D341Med (cell line): ENCODE results near the gene NADK.
"Not testable (repeated sequence)": the region's sequence is repeated elsewhere in the genome, so short reads cannot be mapped to it uniquely, and the experiment has no call there.

Source experiments
- DNase-seq: peaks from one replicate; pipeline ENCODE4 v3.0.0; 2012; ENCODE audit warnings: low spot score

Gene NADK

GRCh38 chr1:1746566-1746909 lies 31.7 kb downstream of the NADK start:
- DNase-seq = not testable (repeated sequence)

DNA sequence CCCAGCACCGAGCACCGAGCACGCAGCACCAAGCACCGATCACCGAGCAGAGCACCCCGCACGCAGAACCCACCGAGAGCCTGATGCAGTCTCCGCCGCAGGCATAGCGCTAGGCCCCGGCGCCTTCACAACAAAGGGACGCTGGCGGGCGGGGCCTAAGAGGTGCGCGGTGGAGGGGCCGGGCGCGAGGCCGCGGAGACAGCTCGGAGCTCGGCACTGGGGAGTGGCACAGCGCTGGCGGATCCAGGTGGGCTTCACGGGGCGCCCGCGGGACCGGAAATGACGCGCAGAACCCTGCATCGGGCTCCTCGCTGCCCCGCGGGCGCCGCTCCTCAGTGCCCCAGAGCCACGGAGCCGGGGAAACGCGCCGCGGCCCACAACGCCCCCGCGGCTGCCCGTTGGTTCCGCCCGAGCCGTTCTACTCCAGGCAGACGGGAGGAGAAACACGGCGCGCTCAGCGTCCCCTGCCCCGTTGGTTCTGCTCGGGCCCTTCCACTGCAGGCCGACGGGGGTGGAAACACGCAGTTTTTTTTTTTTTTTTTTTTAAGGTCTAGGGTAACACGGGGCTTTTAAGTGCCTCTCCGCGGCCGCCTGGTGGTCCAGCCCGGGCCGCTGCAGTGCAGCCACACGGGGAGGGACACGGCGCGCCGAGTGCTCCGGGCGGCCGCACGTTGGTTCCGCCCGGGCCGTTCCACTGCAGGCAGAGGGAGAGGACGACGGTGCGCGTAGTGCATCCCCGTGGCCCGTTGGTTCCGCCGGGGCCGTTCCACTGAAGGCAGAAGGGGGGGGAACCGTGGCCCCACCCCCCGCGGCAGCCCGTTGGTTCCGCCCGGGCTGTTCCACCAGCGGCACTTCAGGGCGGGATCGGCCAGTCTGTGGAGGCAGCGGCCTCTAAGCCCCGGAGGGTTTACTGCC lies 32.4 kb downstream of the NADK start:
- not testable (repeated sequence) for DNase-seq

GRCh38 chr1:1742529-1742928 lies 35.7 kb downstream of the NADK start:
- DNase-seq = not testable (repeated sequence)

DNA sequence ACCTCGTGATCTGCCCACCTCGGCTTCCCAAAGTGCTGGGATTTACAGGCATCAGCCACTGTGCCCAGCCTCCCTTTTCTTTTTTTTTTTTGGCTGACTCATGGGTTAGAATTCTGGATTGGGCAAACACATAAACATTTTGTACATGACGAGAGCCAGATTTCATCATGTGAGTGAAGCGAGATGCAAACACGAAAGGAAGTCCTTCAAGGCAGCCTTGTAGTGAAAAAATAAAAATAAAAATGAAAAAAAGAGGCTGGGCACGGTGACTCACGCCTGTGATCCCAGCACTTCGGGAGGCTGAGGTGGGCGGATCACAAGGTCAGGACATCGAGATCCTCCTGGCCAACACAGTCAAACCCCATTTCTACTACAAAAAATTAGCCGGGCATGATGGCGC lies 37.3 kb downstream of the NADK start:
- DNase-seq = not testable (repeated sequence)

- DNase-seq = not testable (repeated sequence)
These were observed 39.4 kb downstream of the NADK start for GRCh38 chr1:1738799-1739337.

- DNase-seq = not testable (repeated sequence)
These were observed 40.3 kb downstream of the NADK start for GRCh38 chr1:1737675-1738590.

- no peak for DNase-seq
These were observed 45.9 kb downstream of the NADK start for GRCh38 chr1:1732381-1732780.

DNA sequence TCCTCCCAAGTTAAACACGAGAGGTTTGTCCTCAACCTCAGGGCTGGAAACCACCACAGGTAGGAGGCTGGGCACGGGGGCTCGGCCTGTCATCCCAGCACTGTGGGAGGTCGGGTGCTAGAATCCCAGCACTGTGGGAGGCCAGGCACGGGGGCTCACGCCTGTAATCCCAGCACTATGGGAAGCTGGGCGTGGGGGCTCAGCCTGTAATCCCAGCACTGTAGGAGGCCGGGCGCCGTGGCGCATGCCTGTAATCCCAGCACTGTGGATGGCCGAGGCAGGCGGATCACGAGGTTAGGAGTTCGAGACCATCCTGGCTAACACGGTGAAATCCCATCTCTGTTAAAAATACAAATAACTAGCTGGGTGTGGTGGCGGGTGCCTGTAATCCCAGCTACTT lies 47.4 kb downstream of the NADK start:
- no peak for DNase-seq

DNA sequence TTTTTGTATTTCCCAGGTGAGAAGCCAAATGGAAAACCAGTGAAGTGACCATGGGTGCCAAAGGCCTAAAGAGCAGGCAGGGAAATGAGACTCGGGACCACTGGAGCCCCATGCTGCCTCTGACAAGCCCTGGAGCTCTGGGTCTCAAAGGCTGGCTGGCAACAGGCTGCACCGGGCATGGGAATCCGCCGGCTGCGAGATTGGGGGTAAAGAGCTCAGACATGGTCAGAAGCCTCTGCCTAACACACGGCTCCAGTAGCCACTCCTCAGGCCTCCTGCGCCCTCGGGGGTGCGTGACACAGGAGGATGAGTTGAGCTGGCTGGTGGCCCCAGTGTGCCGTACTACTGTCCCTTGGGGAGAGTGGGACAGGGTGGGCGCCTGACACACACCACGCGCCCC lies 48.0 kb downstream of the NADK start:
- DNase-seq = not testable (repeated sequence)

DNA sequence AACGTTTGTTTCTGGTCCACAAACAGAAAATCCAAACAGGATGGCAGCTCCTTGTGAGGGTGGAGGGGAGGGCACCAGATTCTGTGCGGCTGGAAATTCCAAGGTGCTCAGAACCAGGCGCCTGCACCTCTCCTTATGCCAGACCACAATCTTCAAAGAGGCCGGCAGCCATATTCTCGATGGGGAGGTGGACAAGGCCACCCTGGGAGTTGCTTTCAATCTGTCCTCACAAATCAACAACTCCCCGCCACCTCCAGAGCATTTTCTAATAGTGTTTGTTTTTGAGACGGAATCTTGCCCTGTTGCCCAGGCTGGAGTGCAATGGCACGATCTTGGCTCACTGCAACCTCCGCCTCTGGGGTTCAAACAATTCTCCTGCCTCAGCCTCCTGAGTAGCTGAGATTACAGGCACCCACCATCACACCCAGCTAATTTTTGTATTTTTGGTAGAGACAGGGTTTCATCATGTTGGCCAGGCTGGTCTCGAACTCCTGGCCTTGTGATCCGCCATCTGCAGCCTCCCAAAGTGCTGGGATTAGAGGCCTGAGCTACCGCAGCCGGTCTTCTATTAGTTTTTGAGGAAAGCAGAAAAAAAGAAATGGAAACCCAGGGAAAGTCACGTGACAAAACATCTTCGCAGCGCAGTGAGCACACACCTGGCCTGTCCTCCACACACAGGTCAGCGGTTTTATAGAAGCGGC lies 49.0 kb downstream of the NADK start:
- not testable (repeated sequence) for DNase-seq

DNA sequence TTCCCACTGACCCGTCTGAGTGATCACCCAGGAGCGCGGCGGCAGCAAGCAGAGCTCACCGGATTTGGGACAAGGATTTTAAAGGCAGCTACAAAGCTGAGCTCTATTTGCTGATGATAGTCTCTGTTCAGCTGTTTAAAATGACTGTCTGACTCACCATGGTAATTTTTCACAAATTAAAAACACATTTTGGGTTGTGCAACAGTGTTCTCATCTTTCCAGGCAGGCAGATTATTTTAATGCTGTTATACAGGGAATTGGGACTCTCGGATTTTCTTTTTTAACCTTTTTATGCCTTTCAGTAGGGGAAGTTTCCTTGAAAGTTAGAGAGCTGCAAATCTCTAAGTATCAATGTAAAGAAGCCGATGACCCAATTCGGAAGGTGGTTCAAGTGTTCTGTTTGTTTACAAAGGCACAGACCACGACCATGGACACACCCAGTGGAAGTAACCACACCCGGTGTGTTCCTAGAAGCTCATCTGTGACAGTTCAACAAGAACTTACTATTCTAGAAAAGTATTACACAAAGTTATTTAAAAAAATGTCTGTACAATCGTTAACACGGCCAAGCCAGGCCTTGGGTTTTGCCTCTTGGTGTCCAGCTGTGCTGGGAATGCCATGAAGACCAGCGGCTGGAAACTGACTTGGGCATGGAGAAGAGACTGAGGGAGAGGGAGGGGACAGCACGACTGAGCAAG lies 49.8 kb downstream of the NADK start:
- not testable (repeated sequence) for DNase-seq

GRCh38 chr1:1727131-1727651 lies 51.1 kb downstream of the NADK start:
- DNase-seq = not testable (repeated sequence)

- not testable (repeated sequence) for DNase-seq
These were observed 52.2 kb downstream of the NADK start for GRCh38 chr1:1726088-1726487.

DNA sequence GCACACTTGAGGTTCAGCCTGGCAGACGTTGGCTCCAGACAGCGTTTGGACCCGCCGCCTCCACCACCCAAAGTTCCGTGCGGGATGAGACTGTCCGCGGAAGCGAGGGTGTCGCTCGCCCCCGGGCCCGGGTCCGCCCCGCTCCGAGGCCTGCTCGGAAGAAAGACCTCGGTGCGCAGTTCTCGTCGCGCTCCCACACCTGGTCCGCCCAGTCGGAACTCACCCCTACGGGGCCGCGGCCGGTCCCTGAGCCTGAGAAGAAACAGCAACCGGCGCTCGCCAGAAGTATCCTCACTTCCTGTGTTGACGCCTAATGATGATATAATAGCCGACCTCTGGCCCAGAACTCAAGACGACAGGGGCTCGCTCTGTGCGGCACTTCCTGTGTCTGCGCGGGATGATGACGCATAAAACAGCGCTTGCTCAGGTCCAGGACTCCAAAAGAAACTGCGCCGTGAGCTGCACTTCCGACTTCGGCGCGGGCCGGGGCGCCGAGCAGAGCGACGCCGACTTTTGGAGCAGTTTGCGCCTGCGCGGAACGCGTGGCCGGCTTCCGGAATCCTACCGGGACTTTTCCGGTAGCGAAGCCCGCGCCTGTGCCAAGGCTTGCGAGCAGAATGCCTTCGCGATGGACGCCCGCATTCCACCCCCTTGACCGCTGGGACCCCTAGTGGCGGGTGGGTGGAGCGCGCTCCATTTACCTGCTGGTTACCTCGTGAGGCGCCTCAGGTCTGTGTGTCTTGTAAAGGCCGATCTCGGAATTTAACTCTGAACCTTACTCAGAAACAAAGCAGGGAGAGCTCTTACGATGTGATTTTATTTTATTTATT lies 54.0 kb downstream of the NADK start, which contains the start of gene CDK11A:
Gene CDK11A, minus strand, starts transcription at position 323 of the 830 bp plus-strand sequence. CDS start 1,539 bp downstream, outside the sequence.
- peak; percentile 90 for DNase-seq

DNA sequence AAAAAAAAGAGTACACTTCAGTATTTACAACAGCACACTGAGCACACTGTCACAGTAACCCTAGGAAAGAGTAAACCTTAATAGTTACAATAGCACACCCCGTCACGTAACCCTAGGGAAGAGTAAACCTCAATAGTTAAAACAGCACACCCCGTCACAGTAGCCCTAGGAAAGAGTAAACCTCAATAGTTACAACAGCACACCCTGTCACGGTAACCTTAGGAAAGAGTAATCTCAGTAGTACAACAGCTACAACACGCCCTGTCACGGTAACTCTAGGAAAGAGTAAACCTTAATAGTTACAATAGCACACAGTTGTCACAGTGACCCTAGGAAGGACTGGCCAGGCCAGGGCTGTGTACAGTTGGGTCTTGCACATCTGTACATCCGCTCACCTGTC lies 57.1 kb downstream of the NADK start:
- no peak for DNase-seq

GRCh38 chr1:1715109-1715883 lies 63.0 kb downstream of the NADK start:
- not testable (repeated sequence) for DNase-seq

GRCh38 chr1:1707897-1708296 lies 70.4 kb downstream of the NADK start:
- not testable (repeated sequence) for DNase-seq

DNA sequence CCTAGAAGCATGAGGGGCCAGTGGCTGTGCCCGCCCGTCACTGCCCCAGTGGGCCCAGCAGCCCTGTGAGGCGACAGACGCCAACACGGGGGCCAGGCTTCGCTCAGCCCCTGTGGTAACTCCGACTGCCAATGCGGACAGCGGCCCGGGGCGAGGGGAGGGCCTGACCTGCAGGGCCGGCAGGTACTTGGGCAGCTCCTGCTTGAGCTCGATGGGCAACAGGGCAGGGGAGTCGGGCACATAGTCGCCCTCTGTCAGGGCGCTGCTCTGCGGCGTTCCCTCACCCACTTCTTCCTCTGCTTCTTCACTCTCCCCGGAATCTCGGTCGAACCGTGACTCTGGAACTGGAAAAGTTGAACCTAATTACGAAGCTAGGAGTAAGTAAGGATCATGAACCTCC lies 71.0 kb downstream of the NADK start:
- not testable (repeated sequence) for DNase-seq

GRCh38 chr1:1705623-1706022 lies 72.6 kb downstream of the NADK start:
- DNase-seq = not testable (repeated sequence)
